Activated T-helper 1 cell treated with Interleukin-2 at 50 U/mL for 16 hours (primary cell): ENCODE data around the gene JAKMIP3.
"Not testable (repeated sequence)": the region's sequence is repeated elsewhere in the genome, so short reads cannot be mapped to it uniquely, and the experiment has no call there.

ENCODE experiments used
- DNase-seq: peaks from one replicate; pipeline ENCODE4 v3.0.0-alpha.2; 2020; ENCODE audit warnings: low read depth

The JAKMIP3 gene

GRCh38 chr10:132064082-132064755, 1.5 kb upstream of the JAKMIP3 start:
- DNase-seq: no peak

DNA sequence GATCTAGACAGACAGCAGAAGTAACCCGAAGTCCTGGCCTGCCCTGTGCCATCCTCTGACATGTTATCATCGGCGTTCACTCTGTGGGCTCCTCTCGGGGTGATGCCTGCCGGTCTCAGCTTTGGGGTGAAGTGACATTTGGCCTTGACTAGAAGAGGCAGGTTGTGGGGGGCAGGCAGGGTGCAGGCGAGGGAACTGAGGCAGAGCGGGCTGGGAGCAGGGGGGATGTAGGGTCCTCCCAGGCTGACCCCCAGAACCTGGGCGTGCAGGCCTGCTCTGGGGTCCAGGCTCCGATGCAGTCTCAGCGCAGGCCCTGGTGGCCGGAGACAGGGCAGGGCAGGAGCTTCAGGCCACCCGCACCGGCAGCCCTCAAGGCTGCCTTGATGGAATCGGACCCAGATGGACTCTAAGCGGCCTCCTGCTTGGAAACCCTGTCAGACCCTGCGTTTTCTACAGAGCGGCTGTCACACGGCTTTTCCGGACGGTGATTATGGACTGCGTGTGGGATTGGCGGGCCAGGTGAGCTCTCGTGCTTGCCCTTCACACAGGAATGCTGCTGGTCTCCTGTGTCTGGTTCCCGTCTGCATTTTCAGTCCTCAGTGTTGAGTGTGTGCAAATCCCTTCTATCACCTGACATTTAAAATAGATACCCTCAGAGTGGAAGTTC, 842 bp upstream of the JAKMIP3 start:
- DNase-seq: no peak

DNA sequence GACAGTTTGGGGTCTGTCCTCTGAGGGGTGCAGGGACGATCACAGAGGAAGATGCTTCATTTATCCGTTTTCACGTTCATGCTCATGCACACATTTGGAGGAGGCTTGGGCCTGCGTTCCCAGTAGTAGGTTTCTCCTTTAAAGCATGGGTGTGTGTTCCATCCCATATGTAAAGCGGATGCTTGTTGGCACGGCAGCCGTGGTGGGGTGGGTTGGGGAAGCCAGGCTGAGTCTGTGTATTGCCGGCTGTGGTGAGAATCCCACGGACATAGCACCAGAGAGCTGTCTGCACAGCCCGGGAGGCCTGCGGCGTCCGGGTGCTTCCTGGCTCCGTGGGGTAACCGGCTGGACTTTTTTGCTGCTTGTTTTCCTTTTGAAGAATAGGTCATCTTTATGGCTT, 440 bp downstream of the JAKMIP3 start:
- no peak for DNase-seq

DNA sequence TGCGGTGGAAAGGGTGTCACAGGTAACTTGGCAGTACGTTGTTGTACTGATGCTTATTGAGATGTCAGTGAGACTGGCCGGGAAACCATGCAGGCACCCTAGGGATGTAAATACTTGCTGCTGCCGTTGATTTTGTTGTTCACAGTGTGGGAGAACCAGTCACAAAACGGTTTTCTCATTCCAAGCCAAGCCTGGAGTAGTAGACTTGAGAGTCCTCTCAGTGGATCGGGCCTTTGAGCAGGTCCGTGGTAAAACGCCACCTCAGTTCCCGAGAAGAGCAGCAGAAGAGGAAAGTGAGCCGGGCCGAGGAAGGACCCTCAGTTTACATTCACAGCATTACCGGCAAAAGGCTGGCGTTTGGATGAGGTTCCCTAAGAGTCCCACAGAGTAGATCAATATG, 1.1 kb downstream of the JAKMIP3 start:
- no peak for DNase-seq

- DNase-seq: no peak
Observed at GRCh38 chr10:132068431-132069121, 2.8 kb downstream of the JAKMIP3 start.

GRCh38 chr10:132069122-132069848, 3.5 kb downstream of the JAKMIP3 start:
- no peak for DNase-seq

GRCh38 chr10:132069849-132070182, 4.1 kb downstream of the JAKMIP3 start:
- DNase-seq: no peak

DNA sequence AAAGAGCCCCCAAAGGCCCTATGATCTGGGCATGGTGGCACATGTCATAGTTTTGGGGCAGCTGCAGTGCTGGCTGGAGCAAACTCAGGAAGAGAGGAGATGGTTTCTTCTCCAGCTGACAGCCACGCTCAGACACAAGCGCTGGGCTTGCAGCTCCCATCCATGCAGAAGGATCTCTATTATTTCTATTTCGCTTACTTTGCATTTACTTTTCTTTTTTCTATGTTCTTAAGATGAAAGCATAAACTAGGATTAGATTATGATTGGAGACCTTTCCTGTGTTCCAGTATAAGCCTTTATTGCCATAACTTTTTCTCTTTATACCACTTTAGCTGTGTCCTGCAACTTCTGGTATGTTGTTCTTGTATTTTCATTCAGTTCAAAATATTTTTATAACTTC, 5.0 kb downstream of the JAKMIP3 start:
- no peak for DNase-seq

GRCh38 chr10:132071667-132072066, 5.9 kb downstream of the JAKMIP3 start:
- no peak for DNase-seq

DNA sequence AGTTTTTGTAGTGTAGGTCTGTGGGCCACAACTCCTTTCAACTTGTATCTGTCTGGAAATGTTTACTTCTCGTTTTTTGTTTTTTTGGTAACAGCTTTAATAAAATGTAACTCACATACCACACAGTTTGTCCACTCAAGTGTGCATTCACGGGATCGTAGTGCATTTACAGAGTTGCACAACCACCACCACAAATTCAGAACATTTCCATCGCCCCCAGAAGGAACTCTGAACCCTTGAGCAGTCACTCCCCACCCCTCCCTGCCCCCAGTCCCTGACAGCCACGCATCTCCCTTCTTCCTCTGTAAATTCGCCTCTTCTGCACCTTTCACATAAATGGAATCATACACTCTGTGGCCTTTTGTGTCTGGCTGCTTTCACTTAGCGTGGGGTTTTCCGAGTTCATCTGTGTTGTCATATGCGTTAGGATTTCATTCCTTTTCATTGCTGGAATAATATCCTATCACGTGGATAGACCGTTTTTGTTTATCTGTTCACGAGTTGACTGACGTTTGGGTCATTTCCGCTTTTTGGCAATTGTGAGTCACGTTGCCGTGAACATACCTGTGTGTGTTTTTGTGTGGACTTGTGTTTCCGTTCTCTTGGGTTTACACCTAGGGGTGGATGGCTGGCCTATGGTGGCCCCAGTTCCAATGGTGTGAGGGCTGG, 10.3 kb downstream of the JAKMIP3 start:
- no peak for DNase-seq

- no peak for DNase-seq
Observed at GRCh38 chr10:132076578-132077081, 10.9 kb downstream of the JAKMIP3 start.

DNA sequence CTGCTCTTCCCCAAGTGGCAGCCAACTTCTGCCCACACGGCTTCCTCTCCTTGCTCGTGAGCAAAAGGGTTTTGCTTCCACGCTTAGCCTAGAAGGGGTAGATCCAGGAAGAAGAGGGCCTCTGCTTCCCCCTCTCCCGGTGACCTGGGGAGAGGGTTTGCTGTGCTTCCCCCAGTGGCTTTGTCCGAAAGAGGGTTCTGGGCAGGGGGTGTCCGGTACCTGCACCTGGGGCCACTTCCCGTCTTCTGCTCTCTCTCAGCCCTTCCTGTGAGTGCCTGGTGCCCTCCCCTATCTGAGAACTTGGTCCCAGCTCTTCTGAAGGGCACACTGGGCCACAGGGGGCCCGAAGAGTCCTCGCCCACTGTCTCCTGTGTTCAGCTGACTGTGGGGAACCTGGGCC, 11.3 kb downstream of the JAKMIP3 start:
- DNase-seq: no peak

- DNase-seq: no peak
Observed at GRCh38 chr10:132078746-132079345, 13.1 kb downstream of the JAKMIP3 start.

DNA sequence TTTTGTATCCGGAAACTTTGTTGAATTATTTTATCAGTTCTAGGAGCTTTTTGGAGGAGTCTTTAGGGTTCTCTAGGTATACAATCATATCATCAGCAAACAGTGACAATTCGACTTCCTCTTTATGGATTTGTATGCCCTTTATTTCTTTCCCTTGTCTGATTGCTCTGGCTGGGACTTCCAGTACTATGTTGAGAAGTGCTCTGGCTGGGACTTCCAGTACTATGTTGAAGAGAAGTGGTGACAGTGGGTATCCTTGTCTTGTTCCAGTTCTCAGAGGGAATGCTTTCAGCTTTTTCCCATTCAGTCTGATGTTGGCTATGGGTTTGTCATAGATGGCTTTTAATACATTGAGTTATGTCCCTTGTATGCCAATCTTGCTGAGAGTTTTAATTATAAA, 18.6 kb downstream of the JAKMIP3 start:
- DNase-seq: not testable (repeated sequence)

- DNase-seq: not testable (repeated sequence)
Observed at GRCh38 chr10:132093236-132093635, 27.5 kb downstream of the JAKMIP3 start.

DNA sequence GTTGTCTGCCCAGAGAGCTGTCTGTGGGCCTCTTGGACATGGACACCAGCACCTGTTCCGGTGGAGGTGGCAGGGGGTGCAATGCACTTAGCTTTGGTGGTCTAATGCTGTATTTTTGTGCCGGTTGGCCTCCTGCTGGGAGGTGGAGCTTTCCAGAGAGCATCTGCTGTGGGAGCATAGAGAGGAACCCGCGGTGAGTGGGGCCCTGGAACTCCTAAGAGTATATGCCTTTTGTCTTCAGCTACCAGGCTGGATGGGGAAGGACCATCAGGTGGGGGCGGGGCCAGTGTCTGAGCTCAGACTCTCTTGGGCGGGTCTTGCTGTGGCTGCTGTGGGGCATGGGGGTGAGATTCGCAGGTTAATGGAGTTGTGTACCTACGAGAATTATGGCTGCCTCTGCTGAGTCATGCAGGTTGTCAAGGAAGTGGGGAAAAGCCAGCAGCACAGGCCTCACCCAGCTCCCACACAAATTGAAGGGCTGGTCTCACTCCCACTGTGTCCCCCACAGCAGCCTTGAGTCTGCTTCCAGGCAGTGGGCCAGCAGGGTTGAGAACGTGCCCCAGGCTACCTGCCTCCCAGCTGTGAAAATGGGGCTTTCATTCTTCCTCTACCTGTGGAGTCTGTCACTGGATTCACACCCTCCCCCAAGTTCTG, 29.0 kb downstream of the JAKMIP3 start:
- DNase-seq: no peak

GRCh38 chr10:132095403-132096113, 29.8 kb downstream of the JAKMIP3 start:
- no peak for DNase-seq

GRCh38 chr10:132096223-132096622, 30.5 kb downstream of the JAKMIP3 start:
- no peak for DNase-seq

- DNase-seq: no peak
Observed at GRCh38 chr10:132096863-132097478, 31.2 kb downstream of the JAKMIP3 start.
